HEK293T (cell line): Measurements from ENCODE around the gene SHANK1.

ENCODE experiments used
- ELF4 ChIP-seq: fragments of 450-650 bp; IDR thresholded peaks from 2 replicates; pipeline ENCODE4 v1.6.1; 2017; ENCODE audit warnings: antibody characterized with exemption
- FOXA1 ChIP-seq: fragments of 450-650 bp; IDR thresholded peaks from 2 replicates; pipeline ENCODE4 v1.6.1; 2016; ENCODE audit warnings: mild to moderate bottlenecking
- FOXK2 ChIP-seq: fragments of 450-650 bp; IDR thresholded peaks from 2 replicates; pipeline ENCODE4 v1.6.1; 2016; ENCODE audit warnings: mild to moderate bottlenecking
- FOXM1 ChIP-seq: fragments of 450-650 bp; IDR thresholded peaks from 2 replicates; pipeline ENCODE4 v1.6.1; 2017; ENCODE audit warnings: mild to moderate bottlenecking, borderline replicate concordance
- HDGF ChIP-seq: fragments of 450-650 bp; IDR thresholded peaks from 2 replicates; pipeline ENCODE4 v1.6.1; 2017; ENCODE audit warnings: antibody characterized with exemption, borderline replicate concordance
- PKNOX1 ChIP-seq: fragments of 450-650 bp; IDR thresholded peaks from 2 replicates; pipeline ENCODE4 v1.6.1; 2016
- SP1 ChIP-seq: fragments of 450-650 bp; IDR thresholded peaks from 2 replicates; pipeline ENCODE4 v1.6.1; 2017
- SUZ12 ChIP-seq: fragments of 450-650 bp; IDR thresholded peaks from 2 replicates; pipeline ENCODE4 v1.6.1; 2016; ENCODE audit warnings: mild to moderate bottlenecking
- ZNF384 ChIP-seq: fragments of 450-650 bp; IDR thresholded peaks from 2 replicates; pipeline ENCODE4 v1.6.1; 2016

GRCh38 chr19:50633359-50633758, 86.2 kb downstream of the SHANK1 start:
- TF ChIP-seq HDGF (no peak), FOXM1 (no peak), ZNF384 (no peak), SP1 (no peak), FOXA1 (no peak), FOXK2 (no peak), SUZ12 (no peak), PKNOX1 (no peak), ELF4 (no peak)
